ENCODE measurements around the gene C2orf68. TPM values are rescaled to one million over a fixed set of nuclear protein-coding genes. Genes with fewer than 3 reads are reported as not detected.
"Not testable (repeated sequence)": the region's sequence is repeated elsewhere in the genome, so short reads cannot be mapped to it uniquely, and the experiment has no call there.

C2orf68 gene
- total RNA-seq, 2 donors from 2014 or later: 9.9 to 14.5 TPM

DNA sequence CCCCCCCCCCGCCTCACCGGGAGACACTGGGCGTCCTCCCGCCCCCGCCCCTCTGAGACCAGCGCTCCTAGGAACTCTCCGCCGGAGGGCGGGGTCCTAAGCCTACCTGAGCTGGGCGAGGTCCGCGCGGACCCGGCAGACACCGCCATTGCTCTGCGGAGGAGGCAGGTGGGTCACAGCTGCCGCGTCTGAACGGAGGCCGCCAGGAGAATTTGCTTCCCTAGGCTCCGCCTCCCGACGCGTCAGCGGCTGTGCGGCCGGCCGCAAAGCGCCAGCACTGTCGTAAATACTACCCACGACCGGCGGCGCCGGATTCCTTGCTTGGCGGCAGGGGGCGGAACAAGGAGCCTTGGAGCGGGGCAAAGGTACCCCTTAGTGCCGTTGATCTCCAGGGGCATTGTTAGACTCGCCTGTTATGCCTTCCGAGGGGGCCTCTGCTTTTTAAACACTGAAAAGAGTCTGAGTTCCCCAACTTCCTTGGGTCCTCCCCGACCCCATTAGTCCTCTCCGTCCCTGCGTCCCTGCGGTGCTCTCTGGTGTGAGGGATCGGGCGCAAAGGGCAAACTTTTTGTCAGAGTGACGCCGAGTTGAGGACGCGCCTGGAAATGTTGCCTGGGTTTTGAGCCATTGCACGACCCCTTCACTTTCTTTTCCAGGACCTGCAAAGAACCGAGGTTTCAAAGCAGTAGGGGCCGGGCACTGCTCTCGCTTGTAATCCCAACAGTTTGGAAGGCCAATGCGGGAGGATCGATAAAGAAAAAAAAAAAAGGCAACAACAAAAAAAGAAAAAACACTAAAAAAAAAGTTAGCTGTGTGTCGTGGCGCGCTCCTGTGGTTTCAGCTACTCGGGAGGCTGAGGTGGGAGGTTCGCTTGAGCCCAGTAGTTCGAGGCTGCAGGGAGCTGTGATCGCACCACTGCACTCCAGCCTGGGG, 50.3 kb downstream of the C2orf68 start, which contains the start of gene GGCX:
Gene GGCX, minus strand, starts transcription at position 214 of the 933 bp plus-strand sequence. Its CDS starts 65 bp downstream, at position 149.
- DNase-seq (peak; percentile 95 to 97 (median 96)), ATAC-seq (peak; percentile 97)
- H3K4me1 ChIP-seq: peaks cover 27% of the 10 kb centered on the region
- peak within 1 kb of the TSS; percentile 57 to 85 for H3K4me3 ChIP-seq
- 1 to 3% methylated on average over 37 to 64 of the region's 64 CpGs for WGBS, 2 donors
- H3K36me3 ChIP-seq (replicated peaks in 1 of 2; ENCODE audit: insufficient read depth in 1 of 2, low read depth in 2 of 2): peaks cover 0 to 2% of the 10 kb centered on the region in 2 donors
- intact Hi-C loops (cut with DNase I): no loop called here
- H3K27ac ChIP-seq: peak within 1 kb of the TSS; percentile 74 to 92 (median 86)
- TF ChIP-seq, protein P1, sequence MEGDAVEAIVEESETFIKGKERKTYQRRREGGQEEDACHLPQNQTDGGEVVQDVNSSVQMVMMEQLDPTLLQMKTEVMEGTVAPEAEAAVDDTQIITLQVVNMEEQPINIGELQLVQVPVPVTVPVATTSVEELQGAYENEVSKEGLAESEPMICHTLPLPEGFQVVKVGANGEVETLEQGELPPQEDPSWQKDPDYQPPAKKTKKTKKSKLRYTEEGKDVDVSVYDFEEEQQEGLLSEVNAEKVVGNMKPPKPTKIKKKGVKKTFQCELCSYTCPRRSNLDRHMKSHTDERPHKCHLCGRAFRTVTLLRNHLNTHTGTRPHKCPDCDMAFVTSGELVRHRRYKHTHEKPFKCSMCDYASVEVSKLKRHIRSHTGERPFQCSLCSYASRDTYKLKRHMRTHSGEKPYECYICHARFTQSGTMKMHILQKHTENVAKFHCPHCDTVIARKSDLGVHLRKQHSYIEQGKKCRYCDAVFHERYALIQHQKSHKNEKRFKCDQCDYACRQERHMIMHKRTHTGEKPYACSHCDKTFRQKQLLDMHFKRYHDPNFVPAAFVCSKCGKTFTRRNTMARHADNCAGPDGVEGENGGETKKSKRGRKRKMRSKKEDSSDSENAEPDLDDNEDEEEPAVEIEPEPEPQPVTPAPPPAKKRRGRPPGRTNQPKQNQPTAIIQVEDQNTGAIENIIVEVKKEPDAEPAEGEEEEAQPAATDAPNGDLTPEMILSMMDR (IDR thresholded peaks at IDR 0.05): peak in 2 of 7 experiments; percentile 16 to 63
- TF ChIP-seq POLR2A (IDR thresholded peaks at IDR 0.05): peak; percentile 75 to 87 (median 86)
- no peaks in the 10 kb centered on the region for H3K9me3 ChIP-seq
- H3K27me3 ChIP-seq: no peaks in the 10 kb centered on the region

DNA sequence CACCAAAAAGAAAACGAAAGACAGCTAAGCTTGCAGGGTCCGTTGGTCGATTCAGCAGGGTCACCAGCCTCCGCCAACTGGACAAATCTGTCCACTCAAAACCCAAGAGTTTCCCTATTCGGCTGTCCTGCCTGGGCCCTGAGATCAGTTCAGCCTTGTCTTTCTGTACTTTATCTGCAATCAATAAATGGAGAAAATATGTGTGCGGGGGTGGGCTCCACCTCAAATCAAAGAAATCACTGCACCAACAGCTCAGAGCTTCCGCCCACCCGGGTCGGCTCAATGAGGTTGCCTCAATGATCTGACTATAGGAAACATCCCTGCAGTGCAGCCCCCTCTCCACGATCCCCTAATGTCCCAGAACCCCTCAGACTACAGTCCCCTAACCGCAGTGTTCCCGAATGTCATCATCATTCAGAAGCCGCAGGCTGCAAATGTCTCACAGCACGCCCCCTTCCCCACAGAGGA, 51.0 kb downstream of the C2orf68 start:
- intact Hi-C loops (cut with DNase I): no loop called here
- Histone ChIP-seq H3K27ac (peak overlapping the region; percentile 74 to 92 (median 86)), H3K27me3 (no peaks in the 10 kb centered on the region), H3K36me3 (replicated peaks in 1 of 2; ENCODE audit: insufficient read depth in 1 of 2, low read depth in 2 of 2) (peaks cover 0 to 2% of the 10 kb centered on the region in 2 donors), H3K4me3 (peak overlapping the region; percentile 57 to 85), H3K4me1 (peaks cover 27% of the 10 kb centered on the region), H3K9me3 (no peaks in the 10 kb centered on the region)
- ATAC-seq (no peak), DNase-seq (no peak)
- WGBS, 2 donors: 1 to 5% methylated on average over 13 to 14 of the region's 14 CpGs
- no peak for TF ChIP-seq POLR2A (IDR thresholded peaks at IDR 0.05)
- TF ChIP-seq, protein P1 (IDR thresholded peaks at IDR 0.05): no peak

DNA sequence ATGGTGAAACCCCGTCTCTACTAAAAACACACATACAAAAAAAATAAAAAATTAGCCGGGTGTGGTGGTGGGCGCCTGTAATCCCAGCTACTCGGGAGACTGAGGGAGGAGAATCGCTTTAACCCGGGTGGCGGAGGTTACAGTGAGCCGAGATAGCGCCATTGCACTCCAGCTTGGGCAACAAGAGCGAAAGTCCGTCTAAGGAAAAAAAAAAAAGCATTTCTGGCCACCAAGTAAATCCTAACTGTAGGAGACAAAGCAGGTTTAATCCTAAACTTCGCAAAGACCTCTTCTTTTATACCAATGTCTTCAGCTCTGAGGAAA, 51.5 kb downstream of the C2orf68 start:
- H3K27ac ChIP-seq: peak overlapping the region in 3 of 4 donors; percentile 84 to 92 (median 87)
- H3K9me3 ChIP-seq; H3K27me3 ChIP-seq; intact Hi-C loops (cut with DNase I); ATAC-seq; DNase-seq; H3K36me3 ChIP-seq (replicated peaks in 1 of 2; ENCODE audit: insufficient read depth in 1 of 2, low read depth in 2 of 2): not testable (repeated sequence)
- peaks cover 27% of the 10 kb centered on the region for H3K4me1 ChIP-seq
- H3K4me3 ChIP-seq: peak overlapping the region; percentile 57 to 85
- WGBS, 2 donors: 36 to 60% methylated on average over 12 of the region's 12 CpGs

DNA sequence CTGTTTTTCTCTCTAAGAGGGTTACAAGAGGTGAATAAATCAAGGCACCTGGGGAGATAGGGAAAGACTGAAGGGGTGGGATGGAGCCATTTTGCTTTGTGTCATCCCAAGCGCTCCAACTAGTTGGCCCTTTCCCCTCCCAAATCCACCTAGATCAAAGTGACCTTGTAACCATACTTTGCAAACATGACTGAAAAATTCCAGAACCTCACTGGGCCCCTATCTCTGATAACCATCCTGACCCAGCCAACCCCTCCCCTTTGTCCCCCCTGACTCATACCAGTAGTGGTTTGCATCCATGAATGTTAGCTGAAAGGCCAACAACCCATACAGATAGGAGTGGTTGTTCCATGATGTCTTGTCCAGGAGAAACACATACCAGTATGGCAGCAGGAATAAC, 53.7 kb downstream of the C2orf68 start:
- Histone ChIP-seq H3K27me3 (no peaks in the 10 kb centered on the region), H3K4me3 (no peak overlapping the region), H3K9me3 (no peaks in the 10 kb centered on the region), H3K36me3 (replicated peaks in 1 of 2; ENCODE audit: insufficient read depth in 1 of 2, low read depth in 2 of 2) (peaks cover 0 to 18% of the 10 kb centered on the region in 2 donors), H3K4me1 (peaks cover 27% of the 10 kb centered on the region), H3K27ac (no peak overlapping the region)
- TF ChIP-seq, protein P1 (IDR thresholded peaks at IDR 0.05): no peak
- TF ChIP-seq POLR2A (IDR thresholded peaks at IDR 0.05): no peak
- no peak for ATAC-seq
- WGBS, 2 donors: 94 to 100% methylated on average over 1 of the region's 1 CpG
- intact Hi-C loops (cut with DNase I): loop anchor here (10.0 kb wide), 1 partner anchor 47 kb away; the partner anchor contains the start of gene TMEM150A
- no peak for DNase-seq

DNA sequence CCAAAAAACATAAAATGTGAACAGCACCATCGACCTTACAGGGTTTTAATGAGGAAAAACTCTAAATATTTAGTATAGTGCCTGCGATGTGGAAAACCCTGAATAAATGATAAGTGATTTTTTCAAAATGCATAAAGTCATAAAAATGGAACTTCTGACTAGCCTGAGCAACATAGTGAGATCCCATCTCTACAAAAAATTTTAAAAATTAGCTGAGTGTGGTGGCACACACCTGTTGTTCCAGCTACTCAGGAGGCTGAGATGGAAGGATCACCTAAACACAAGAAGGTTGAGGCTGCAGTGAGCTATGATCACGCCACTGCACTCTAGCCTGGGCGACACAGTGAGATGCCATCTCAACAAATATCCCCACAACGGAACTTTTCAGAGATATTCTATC, 54.7 kb downstream of the C2orf68 start:
- Histone ChIP-seq H3K4me1 (peaks cover 32% of the 10 kb centered on the region), H3K4me3 (no peak overlapping the region), H3K9me3 (no peaks in the 10 kb centered on the region), H3K36me3 (replicated peaks in 1 of 2; ENCODE audit: insufficient read depth in 1 of 2, low read depth in 2 of 2) (peaks cover 0 to 20% of the 10 kb centered on the region in 2 donors), H3K27ac (no peak overlapping the region), H3K27me3 (no peaks in the 10 kb centered on the region)
- ATAC-seq (no peak), DNase-seq (no peak)
- intact Hi-C loops (cut with DNase I): loop anchor here (10.0 kb wide), 1 partner anchor 48 kb away; the partner anchor contains the start of gene TMEM150A
- 86 to 93% methylated on average over 5 of the region's 5 CpGs for WGBS, 2 donors
- TF ChIP-seq, protein P1 (IDR thresholded peaks at IDR 0.05): no peak
- no peak for TF ChIP-seq POLR2A (IDR thresholded peaks at IDR 0.05)
